ENCODE results near the gene STRBP. TPM values are rescaled to one million over a fixed set of nuclear protein-coding genes. Genes with fewer than 3 reads are reported as not detected.

Gene STRBP
- total and polyA plus RNA-seq, 2 donors from 2014 or later, result 21.6 to 30.7 TPM

DNA sequence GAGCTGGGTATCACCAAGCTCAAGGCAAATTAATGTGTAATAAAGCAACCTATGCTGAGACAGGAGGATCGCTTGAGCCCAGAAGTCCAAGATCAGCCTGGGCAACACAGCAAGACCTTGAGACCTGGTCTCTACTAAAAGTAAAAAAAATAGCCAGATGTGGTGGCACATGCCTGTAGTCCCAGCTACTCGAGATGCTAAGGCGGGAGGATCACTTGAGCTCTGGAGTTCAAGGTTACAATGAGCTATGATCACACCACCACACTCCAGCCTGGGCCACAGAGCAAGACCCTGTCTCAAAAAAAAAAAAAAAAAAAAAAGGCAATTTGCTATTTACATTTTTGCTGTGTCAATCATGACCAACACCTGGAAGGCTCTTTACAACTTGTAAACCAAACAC lies 5.2 kb downstream of the STRBP start:
- no peak overlapping the region for H3K9ac ChIP-seq (ENCODE audit: low read length in 3 of 3)
- DNase-seq (no peak), FAIRE-seq (no peak)
- no peak overlapping the region for H3K27ac ChIP-seq (ENCODE audit: low read depth in 2 of 2, low read length in 2 of 2)
- intact Hi-C loops (cut with DNase I), result no loop called here
- TF ChIP-seq, protein P1, sequence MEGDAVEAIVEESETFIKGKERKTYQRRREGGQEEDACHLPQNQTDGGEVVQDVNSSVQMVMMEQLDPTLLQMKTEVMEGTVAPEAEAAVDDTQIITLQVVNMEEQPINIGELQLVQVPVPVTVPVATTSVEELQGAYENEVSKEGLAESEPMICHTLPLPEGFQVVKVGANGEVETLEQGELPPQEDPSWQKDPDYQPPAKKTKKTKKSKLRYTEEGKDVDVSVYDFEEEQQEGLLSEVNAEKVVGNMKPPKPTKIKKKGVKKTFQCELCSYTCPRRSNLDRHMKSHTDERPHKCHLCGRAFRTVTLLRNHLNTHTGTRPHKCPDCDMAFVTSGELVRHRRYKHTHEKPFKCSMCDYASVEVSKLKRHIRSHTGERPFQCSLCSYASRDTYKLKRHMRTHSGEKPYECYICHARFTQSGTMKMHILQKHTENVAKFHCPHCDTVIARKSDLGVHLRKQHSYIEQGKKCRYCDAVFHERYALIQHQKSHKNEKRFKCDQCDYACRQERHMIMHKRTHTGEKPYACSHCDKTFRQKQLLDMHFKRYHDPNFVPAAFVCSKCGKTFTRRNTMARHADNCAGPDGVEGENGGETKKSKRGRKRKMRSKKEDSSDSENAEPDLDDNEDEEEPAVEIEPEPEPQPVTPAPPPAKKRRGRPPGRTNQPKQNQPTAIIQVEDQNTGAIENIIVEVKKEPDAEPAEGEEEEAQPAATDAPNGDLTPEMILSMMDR (IDR thresholded peaks at IDR 0.05; ENCODE audit: borderline replicate concordance, extremely low read depth, insufficient read depth), result no peak
- H3K4me1 ChIP-seq (ENCODE audit: control insufficient read depth in 2 of 3, insufficient read depth in 2 of 3, low read depth in 1 of 3, low read length in 3 of 3), result peaks cover 0 to 4% (median 0%) of the 10 kb centered on the region in 3 donors
- H3K27me3 ChIP-seq (ENCODE audit: control insufficient read depth, insufficient read depth, low read length), result no peaks in the 10 kb centered on the region
- H3K36me3 ChIP-seq (ENCODE audit: control insufficient read depth in 2 of 3, insufficient read depth in 3 of 3, low read length in 3 of 3), result no peaks in the 10 kb centered on the region
- no peaks in the 10 kb centered on the region for H3K9me3 ChIP-seq (ENCODE audit: control insufficient read depth in 2 of 3, insufficient read depth in 1 of 3, low read length in 3 of 3)
- no peak overlapping the region for H3K4me3 ChIP-seq (ENCODE audit: low read length in 3 of 3)

GRCh38 chr9:123262338-123262737 lies 6.0 kb downstream of the STRBP start:
- Histone ChIP-seq H3K9ac (ENCODE audit: low read length in 3 of 3) (no peak overlapping the region), H3K4me3 (ENCODE audit: low read length in 3 of 3) (no peak overlapping the region), H3K27ac (ENCODE audit: low read depth in 2 of 2, low read length in 2 of 2) (no peak overlapping the region), H3K36me3 (ENCODE audit: control insufficient read depth in 2 of 3, insufficient read depth in 3 of 3, low read length in 3 of 3) (no peaks in the 10 kb centered on the region), H3K9me3 (ENCODE audit: control insufficient read depth in 2 of 3, insufficient read depth in 1 of 3, low read length in 3 of 3) (no peaks in the 10 kb centered on the region), H3K4me1 (ENCODE audit: control insufficient read depth in 2 of 3, insufficient read depth in 2 of 3, low read depth in 1 of 3, low read length in 3 of 3) (peaks cover 0 to 4% (median 0%) of the 10 kb centered on the region in 3 donors), H3K27me3 (ENCODE audit: control insufficient read depth, insufficient read depth, low read length) (no peaks in the 10 kb centered on the region)
- intact Hi-C loops (cut with DNase I), result no loop called here
- peak in 1 of 5 donors; percentile 38 for DNase-seq
- TF ChIP-seq, protein P1 (IDR thresholded peaks at IDR 0.05; ENCODE audit: borderline replicate concordance, extremely low read depth, insufficient read depth), result no peak
- no peak for FAIRE-seq

DNA sequence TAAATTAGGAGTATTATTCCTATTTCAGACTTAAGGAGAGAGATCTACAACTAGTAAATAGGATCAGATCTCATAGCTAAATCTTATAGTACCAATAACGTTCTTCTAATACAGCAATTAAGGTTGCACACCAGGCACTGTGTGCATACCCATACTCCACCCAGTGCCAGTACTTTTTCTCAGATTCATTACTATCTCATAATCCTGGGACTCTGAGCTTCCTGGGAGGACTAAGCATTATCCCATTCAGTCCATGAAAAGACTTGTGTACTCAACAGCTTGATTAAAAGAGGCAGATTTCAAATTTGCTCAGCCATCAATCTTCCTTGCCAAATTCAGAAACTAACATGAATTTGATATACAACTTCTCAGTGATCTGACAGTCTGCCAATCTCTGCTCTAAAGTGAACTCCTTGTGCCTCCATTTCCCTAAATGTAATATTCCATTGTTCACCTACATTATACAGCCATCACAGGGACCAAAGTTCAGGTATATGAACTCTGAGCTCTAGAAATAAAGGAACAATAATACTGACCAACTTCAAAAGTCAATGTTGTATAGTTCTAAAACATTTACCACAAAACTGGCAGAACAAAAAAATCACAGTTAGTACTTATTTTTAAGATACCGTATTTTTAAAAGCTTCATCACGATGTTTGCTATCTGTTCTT lies 7.2 kb downstream of the STRBP start:
- peaks cover 0 to 2% (median 0%) of the 10 kb centered on the region in 3 donors for H3K4me1 ChIP-seq (ENCODE audit: control insufficient read depth in 2 of 3, insufficient read depth in 2 of 3, low read depth in 1 of 3, low read length in 3 of 3)
- no peak overlapping the region for H3K27ac ChIP-seq (ENCODE audit: low read depth in 2 of 2, low read length in 2 of 2)
- H3K9ac ChIP-seq (ENCODE audit: low read length in 3 of 3), result no peak overlapping the region
- no peaks in the 10 kb centered on the region for H3K9me3 ChIP-seq (ENCODE audit: control insufficient read depth in 2 of 3, insufficient read depth in 1 of 3, low read length in 3 of 3)
- intact Hi-C loops (cut with DNase I), result no loop called here
- no peak overlapping the region for H3K4me3 ChIP-seq (ENCODE audit: low read length in 3 of 3)
- no peaks in the 10 kb centered on the region for H3K27me3 ChIP-seq (ENCODE audit: control insufficient read depth, insufficient read depth, low read length)
- DNase-seq (no peak), FAIRE-seq (no peak)
- TF ChIP-seq, protein P1 (IDR thresholded peaks at IDR 0.05; ENCODE audit: borderline replicate concordance, extremely low read depth, insufficient read depth), result no peak
- H3K36me3 ChIP-seq (ENCODE audit: control insufficient read depth in 2 of 3, insufficient read depth in 3 of 3, low read length in 3 of 3), result no peaks in the 10 kb centered on the region

GRCh38 chr9:123260340-123260739 lies 8.0 kb downstream of the STRBP start:
- intact Hi-C loops (cut with DNase I), result no loop called here
- Histone ChIP-seq H3K36me3 (ENCODE audit: control insufficient read depth in 2 of 3, insufficient read depth in 3 of 3, low read length in 3 of 3) (no peaks in the 10 kb centered on the region), H3K9ac (ENCODE audit: low read length in 3 of 3) (no peak overlapping the region), H3K4me1 (ENCODE audit: control insufficient read depth in 2 of 3, insufficient read depth in 2 of 3, low read depth in 1 of 3, low read length in 3 of 3) (no peaks in the 10 kb centered on the region), H3K27ac (ENCODE audit: low read depth in 2 of 2, low read length in 2 of 2) (no peak overlapping the region), H3K27me3 (ENCODE audit: control insufficient read depth, insufficient read depth, low read length) (no peaks in the 10 kb centered on the region), H3K4me3 (ENCODE audit: low read length in 3 of 3) (no peak overlapping the region), H3K9me3 (ENCODE audit: control insufficient read depth in 2 of 3, insufficient read depth in 1 of 3, low read length in 3 of 3) (no peaks in the 10 kb centered on the region)
- FAIRE-seq (no peak), DNase-seq (no peak)
- TF ChIP-seq, protein P1 (IDR thresholded peaks at IDR 0.05; ENCODE audit: borderline replicate concordance, extremely low read depth, insufficient read depth), result no peak

All from kidney (tissue), 14 donors.